Panc1 (cell line): ENCODE results near the gene ACTR6. TPM values are rescaled to one million over a fixed set of nuclear protein-coding genes. Genes with fewer than 3 reads are reported as not detected.

Experiments used
- ATAC-seq: fragments of 200-7000 bp; cut with Tn5 transposase; 2 replicates; pipeline ENCODE4 v1.9.1; 2020; ENCODE audit warnings: mild to moderate bottlenecking, moderate library complexity
- BruUV-seq: library from RNA; stranded (reverse); fragments of 400-500 nt; replicated peaks from 2 replicates; lab custom pipeline; 2021; lab: Mats Ljungman, UMichigan
- CTCF ChIA-PET: fragments of 300-600 bp; sonication (Branson Sonifier 250); formaldehyde crosslinking; loops from one replicate; lab custom pipeline; 2022; ENCODE audit warnings: antibody characterized with exemption; lab: Charles Lee
- POLR2A ChIA-PET: fragments of 300-600 bp; sonication (Branson Sonifier 250); formaldehyde crosslinking; loops from one replicate; lab custom pipeline; 2022; ENCODE audit warnings: antibody characterized with exemption; lab: Charles Lee
- DNase-seq: peaks from one replicate; pipeline ENCODE4 v3.0.0-alpha.2; 2010; ENCODE audit warnings: low read depth, low spot score
- H3K27ac ChIP-seq: 2 replicates; pipeline ENCODE4 v1.5.1; 2011; ENCODE audit warnings: mild to moderate bottlenecking, low read length, inconsistent platforms
- H3K27me3 ChIP-seq: fragments of 200-500 bp; sonication (Bioruptor generic); 2 replicates; pipeline ENCODE4 v1.6.0; 2014; ENCODE audit warnings: low read length, inconsistent platforms; ENCODE audit not compliant: control insufficient read depth, insufficient read depth
- H3K36me3 ChIP-seq: fragments of 200-500 bp; sonication (Bioruptor generic); 2 replicates; pipeline ENCODE4 v1.5.1; 2014; ENCODE audit warnings: inconsistent platforms, mild to moderate bottlenecking, low read length, moderate library complexity; ENCODE audit not compliant: control insufficient read depth, insufficient read depth
- H3K4me1 ChIP-seq: 2 replicates; pipeline ENCODE4 v1.5.1; 2011; ENCODE audit warnings: inconsistent platforms, mild to moderate bottlenecking, low read length, moderate library complexity; ENCODE audit not compliant: control insufficient read depth, insufficient read depth
- H3K4me3 ChIP-seq, 2 experiments: 2 replicates each; pipeline ENCODE4 v1.5.1; 2011 to 2012; ENCODE audit warnings: low read depth in 2 of 2, low read length in 2 of 2, mild to moderate bottlenecking in 2 of 2, inconsistent platforms in 1 of 2, moderate library complexity in 1 of 2
- H3K9me3 ChIP-seq: fragments of 200-500 bp; sonication (Bioruptor generic); 2 replicates; pipeline ENCODE4 v1.5.1; 2014; ENCODE audit warnings: low read depth, mild to moderate bottlenecking, inconsistent platforms, low read length, moderate library complexity; ENCODE audit not compliant: control insufficient read depth, insufficient read depth
- POLR2AphosphoS5 ChIP-seq: IDR thresholded peaks from 2 replicates; pipeline ENCODE4 v1.6.1; 2012; ENCODE audit warnings: mild to moderate bottlenecking, low read depth, low read length, moderate library complexity
- SIN3A ChIP-seq: IDR thresholded peaks from 2 replicates; pipeline ENCODE4 v1.6.1; 2012; ENCODE audit warnings: low read depth, mild to moderate bottlenecking, low read length, moderate library complexity, borderline replicate concordance; ENCODE audit not compliant: insufficient read depth
- TCF7L2 ChIP-seq: IDR thresholded peaks from 2 replicates; pipeline ENCODE4 v1.6.1; 2011; ENCODE audit warnings: mild to moderate bottlenecking, low read depth, low read length, inconsistent platforms
- in situ Hi-C: cut with HindIII; loops from 2 replicates; pipeline ENCODE4 v1.10.0; 2016; ENCODE audit warnings: low sequenced_read_pairs, low pct_unique_long_range_greater_than_20kb
- intact Hi-C: fragments of 100-400 bp; cut with micrococcal nuclease; formaldehyde crosslinking; loops from one replicate; pipeline ENCODE4 v1.10.0; 2022; ENCODE audit not compliant: unreplicated experiment
- total RNA-seq: library from RNA; stranded (reverse); gene quantifications from one replicate; pipeline ENCODE4 v1.2.1, GENCODE V29; 2021; ENCODE audit not compliant: unreplicated experiment
- TF ChIP-seq, protein P1 (sequence below), 2 experiments: IDR thresholded peaks; 2 replicates each; pipeline ENCODE4 v1.6.1; 2011 to 2012; ENCODE audit warnings: low read depth in 2 of 2, control low read depth in 1 of 2, low read length in 1 of 2, mild to moderate bottlenecking in 1 of 2, moderate library complexity in 1 of 2; ENCODE audit not compliant: insufficient read depth in 1 of 2
- TF ChIP-seq, protein P2 (sequence below): fragments of 450-650 bp; IDR thresholded peaks from 2 replicates; pipeline ENCODE4 v1.5.1; 2017; ENCODE audit warnings: mild to moderate bottlenecking

The ACTR6 gene
- total RNA-seq, 1 experiment from 2014 or later: 21.2 TPM

DNA sequence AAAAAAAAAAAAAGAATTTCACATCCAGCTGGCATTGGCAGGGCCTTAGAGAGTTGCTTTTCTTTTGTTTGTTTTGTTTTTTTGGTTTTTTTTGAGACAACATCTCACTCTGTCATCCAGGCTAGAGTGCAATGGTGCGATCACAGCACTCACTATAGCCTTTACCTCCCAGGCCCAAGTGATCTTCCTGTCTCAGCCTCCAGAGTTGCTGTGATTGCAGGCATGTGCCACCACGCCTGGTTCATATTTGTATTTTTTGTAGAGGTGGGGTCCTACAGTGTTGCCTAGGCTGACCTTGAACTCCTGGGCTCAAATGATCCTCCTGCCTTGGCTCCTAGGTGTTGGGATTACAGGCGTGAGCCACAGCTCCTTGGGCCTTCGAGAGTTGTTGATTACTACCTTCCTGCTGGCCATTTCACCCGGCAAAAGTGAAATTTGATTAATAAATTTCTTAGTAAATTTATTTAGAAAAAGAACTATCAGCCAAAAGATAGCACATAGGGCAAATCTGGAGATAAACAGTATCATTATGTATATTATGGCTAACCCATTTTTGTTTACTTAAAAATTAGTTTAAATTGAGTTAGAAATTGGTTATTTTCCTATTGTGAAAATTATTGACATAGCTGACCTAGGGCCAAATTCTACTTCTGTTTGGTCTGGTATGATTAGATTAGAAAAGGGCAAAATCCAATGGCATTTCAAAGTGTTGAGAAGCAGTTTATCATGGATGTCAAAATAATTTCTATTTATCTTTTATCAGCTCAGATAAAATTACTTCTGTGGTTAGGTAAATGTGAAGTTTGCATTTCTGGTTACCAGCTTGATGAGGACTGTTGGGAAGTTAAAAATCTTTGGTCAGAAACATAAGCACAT lies 12.6 kb downstream of the ACTR6 start (continued):
- no peak for TF ChIP-seq TCF7L2

- H3K36me3 ChIP-seq: peaks cover 8% of the 10 kb centered on the region; the same call in 1 of the 2 replicates
- TF ChIP-seq, protein P1, sequence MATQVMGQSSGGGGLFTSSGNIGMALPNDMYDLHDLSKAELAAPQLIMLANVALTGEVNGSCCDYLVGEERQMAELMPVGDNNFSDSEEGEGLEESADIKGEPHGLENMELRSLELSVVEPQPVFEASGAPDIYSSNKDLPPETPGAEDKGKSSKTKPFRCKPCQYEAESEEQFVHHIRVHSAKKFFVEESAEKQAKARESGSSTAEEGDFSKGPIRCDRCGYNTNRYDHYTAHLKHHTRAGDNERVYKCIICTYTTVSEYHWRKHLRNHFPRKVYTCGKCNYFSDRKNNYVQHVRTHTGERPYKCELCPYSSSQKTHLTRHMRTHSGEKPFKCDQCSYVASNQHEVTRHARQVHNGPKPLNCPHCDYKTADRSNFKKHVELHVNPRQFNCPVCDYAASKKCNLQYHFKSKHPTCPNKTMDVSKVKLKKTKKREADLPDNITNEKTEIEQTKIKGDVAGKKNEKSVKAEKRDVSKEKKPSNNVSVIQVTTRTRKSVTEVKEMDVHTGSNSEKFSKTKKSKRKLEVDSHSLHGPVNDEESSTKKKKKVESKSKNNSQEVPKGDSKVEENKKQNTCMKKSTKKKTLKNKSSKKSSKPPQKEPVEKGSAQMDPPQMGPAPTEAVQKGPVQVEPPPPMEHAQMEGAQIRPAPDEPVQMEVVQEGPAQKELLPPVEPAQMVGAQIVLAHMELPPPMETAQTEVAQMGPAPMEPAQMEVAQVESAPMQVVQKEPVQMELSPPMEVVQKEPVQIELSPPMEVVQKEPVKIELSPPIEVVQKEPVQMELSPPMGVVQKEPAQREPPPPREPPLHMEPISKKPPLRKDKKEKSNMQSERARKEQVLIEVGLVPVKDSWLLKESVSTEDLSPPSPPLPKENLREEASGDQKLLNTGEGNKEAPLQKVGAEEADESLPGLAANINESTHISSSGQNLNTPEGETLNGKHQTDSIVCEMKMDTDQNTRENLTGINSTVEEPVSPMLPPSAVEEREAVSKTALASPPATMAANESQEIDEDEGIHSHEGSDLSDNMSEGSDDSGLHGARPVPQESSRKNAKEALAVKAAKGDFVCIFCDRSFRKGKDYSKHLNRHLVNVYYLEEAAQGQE (IDR thresholded peaks at IDR 0.05; ENCODE audit: insufficient read depth in 1 of 2, low read depth in 2 of 2, low read length in 1 of 2): no peak
- TF ChIP-seq SIN3A: no peak
- TF ChIP-seq TCF7L2: no peak
- no peak for TF ChIP-seq POLR2AphosphoS5
- TF ChIP-seq, protein P2, sequence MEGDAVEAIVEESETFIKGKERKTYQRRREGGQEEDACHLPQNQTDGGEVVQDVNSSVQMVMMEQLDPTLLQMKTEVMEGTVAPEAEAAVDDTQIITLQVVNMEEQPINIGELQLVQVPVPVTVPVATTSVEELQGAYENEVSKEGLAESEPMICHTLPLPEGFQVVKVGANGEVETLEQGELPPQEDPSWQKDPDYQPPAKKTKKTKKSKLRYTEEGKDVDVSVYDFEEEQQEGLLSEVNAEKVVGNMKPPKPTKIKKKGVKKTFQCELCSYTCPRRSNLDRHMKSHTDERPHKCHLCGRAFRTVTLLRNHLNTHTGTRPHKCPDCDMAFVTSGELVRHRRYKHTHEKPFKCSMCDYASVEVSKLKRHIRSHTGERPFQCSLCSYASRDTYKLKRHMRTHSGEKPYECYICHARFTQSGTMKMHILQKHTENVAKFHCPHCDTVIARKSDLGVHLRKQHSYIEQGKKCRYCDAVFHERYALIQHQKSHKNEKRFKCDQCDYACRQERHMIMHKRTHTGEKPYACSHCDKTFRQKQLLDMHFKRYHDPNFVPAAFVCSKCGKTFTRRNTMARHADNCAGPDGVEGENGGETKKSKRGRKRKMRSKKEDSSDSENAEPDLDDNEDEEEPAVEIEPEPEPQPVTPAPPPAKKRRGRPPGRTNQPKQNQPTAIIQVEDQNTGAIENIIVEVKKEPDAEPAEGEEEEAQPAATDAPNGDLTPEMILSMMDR: no peak
- no peaks in the 10 kb centered on the region for H3K4me1 ChIP-seq
- H3K9me3 ChIP-seq: no peaks in the 10 kb centered on the region
- DNase-seq (no peak), ATAC-seq (no peak)
- no peaks in the 10 kb centered on the region for H3K27me3 ChIP-seq
- ChIA-PET CTCF (no interaction called here), POLR2A (interaction anchor here (0.5 kb wide), 1 partner anchor 52 kb away, joined by 4 read pairs; the partner anchor contains the start of genes DEPDC4 and SCYL2)
- in situ Hi-C loops: no loop called here
- no TSS peak for BruUV-seq
- intact Hi-C loops: no loop called here
- H3K27ac ChIP-seq: no peak overlapping the region
- H3K4me3 ChIP-seq: no peak overlapping the region
These were observed 13.9 kb downstream of the ACTR6 start for GRCh38 chr12:100214518-100214917.

GRCh38 chr12:100215209-100215608 lies 14.6 kb downstream of the ACTR6 start:
- BruUV-seq: no TSS peak
- TF ChIP-seq TCF7L2: no peak
- TF ChIP-seq, protein P1 (IDR thresholded peaks at IDR 0.05; ENCODE audit: insufficient read depth in 1 of 2, low read depth in 2 of 2, low read length in 1 of 2): no peak
- no peak for TF ChIP-seq SIN3A
- TF ChIP-seq, protein P2: no peak
- no peak for TF ChIP-seq POLR2AphosphoS5
- no peak overlapping the region for H3K27ac ChIP-seq
- in situ Hi-C loops (no loop called here), intact Hi-C loops (no loop called here)
- no peaks in the 10 kb centered on the region for H3K4me1 ChIP-seq
- no peaks in the 10 kb centered on the region for H3K9me3 ChIP-seq
- no peak for DNase-seq
- no peak for ATAC-seq
- H3K36me3 ChIP-seq: peaks cover 13% of the 10 kb centered on the region
- no peak overlapping the region for H3K4me3 ChIP-seq
- H3K27me3 ChIP-seq: no peaks in the 10 kb centered on the region
- CTCF ChIA-PET: no interaction called here
- POLR2A ChIA-PET: no interaction called here
